Measurements from ENCODE around the gene TMEM204.

The TMEM204 gene

DNA sequence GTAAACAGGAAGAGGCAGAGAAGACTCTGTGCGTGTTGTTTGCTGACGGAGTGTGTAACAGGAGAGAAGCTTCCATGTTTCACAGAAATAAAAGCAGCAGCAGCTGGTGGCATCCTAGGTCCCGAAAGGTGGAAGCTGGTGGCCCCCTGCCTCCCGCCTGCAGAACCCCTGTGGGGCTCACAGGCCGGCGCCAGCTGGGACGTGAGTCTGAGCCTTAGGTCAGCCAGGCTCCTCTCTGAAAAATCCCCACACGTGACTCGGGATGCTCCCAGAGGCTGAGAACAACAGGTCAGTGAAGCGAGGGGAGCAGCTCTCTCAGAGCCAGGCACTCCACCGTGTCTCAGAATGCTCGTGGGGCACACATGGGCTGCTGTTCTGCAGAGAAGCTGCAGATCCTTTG is 27.4 kb downstream of the TMEM204 start:
- peaks cover 0 to 78% of the 10 kb centered on the region in 2 experiments; a peak in 2 of 3 replicates for H3K36me3 ChIP-seq (ENCODE audit: control insufficient read depth in 2 of 2, insufficient read depth in 1 of 2, low read length in 2 of 2)

DNA sequence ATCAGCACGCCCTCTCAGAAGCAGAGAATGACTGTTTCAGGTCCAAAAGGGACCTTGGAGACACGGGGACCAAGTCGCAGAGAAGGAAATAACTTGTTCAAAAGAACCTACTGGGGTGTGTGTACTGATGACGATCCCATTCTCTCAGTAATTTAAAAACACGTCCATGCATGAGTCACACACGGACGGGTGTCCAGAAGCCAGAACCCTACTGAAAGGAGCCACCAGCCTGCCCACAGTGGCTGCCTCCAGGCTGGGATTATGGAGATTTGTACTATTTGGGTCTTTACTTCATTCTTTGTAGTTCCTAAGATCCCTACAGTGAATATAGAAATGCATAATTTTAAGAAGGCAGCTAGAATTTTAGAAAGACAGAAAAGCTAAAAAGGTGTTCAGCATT is 27.8 kb downstream of the TMEM204 start:
- H3K9me3 ChIP-seq (ENCODE audit: control insufficient read depth, insufficient read depth, low read depth, low read length), result no peaks in the 10 kb centered on the region
- ChIA-PET CTCF (interaction anchor here (0.7 kb wide), 1 partner anchor 197 kb away, joined by 3 read pairs; no protein-coding TSS in a partner anchor), POLR2A (no interaction called here)
- no peak overlapping the region for H3K4me3 ChIP-seq (ENCODE audit: low read depth, low read length)
- H3K27ac ChIP-seq (ENCODE audit: extremely low read depth, low read depth, low read length), result no peak overlapping the region
- no peak for TF ChIP-seq HIC1 (tag by site-specific recombination; IDR thresholded peaks at IDR 0.05)
- TF ChIP-seq SCRT1 (tag by site-specific recombination; IDR thresholded peaks at IDR 0.05; ENCODE audit: borderline replicate concordance), result no peak
- TF ChIP-seq ZSCAN5A (tag by site-specific recombination; IDR thresholded peaks at IDR 0.05), result no peak
- no peak for TF ChIP-seq MZF1 (tag by site-specific recombination; IDR thresholded peaks at IDR 0.05; ENCODE audit: borderline replicate concordance)
- no peak for TF ChIP-seq GLIS2 (tag by site-specific recombination; IDR thresholded peaks at IDR 0.05)
- TF ChIP-seq ZSCAN16 (tag by site-specific recombination; IDR thresholded peaks at IDR 0.05), result no peak
- no peaks in the 10 kb centered on the region for H3K4me1 ChIP-seq (ENCODE audit: control insufficient read depth, insufficient read depth, low read length)
- H3K36me3 ChIP-seq (ENCODE audit: control insufficient read depth in 2 of 2, insufficient read depth in 1 of 2, low read length in 2 of 2), result peaks cover 0 to 81% of the 10 kb centered on the region in 2 experiments; a peak in 2 of 3 replicates

More for the DNA sequence above, 27.4 kb downstream of the TMEM204 start:
- Histone ChIP-seq H3K27ac (ENCODE audit: extremely low read depth, low read depth, low read length) (no peak overlapping the region), H3K4me1 (ENCODE audit: control insufficient read depth, insufficient read depth, low read length) (no peaks in the 10 kb centered on the region), H3K4me3 (ENCODE audit: low read depth, low read length) (no peak overlapping the region), H3K9me3 (ENCODE audit: control insufficient read depth, insufficient read depth, low read depth, low read length) (no peaks in the 10 kb centered on the region)
- CTCF ChIA-PET, result no interaction called here
- POLR2A ChIA-PET, result no interaction called here
- TF ChIP-seq GLI4 (tag by site-specific recombination; IDR thresholded peaks at IDR 0.05), result no peak
- TF ChIP-seq, protein P1, sequence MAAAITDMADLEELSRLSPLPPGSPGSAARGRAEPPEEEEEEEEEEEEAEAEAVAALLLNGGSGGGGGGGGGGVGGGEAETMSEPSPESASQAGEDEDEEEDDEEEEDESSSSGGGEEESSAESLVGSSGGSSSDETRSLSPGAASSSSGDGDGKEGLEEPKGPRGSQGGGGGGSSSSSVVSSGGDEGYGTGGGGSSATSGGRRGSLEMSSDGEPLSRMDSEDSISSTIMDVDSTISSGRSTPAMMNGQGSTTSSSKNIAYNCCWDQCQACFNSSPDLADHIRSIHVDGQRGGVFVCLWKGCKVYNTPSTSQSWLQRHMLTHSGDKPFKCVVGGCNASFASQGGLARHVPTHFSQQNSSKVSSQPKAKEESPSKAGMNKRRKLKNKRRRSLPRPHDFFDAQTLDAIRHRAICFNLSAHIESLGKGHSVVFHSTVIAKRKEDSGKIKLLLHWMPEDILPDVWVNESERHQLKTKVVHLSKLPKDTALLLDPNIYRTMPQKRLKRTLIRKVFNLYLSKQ (tag by site-specific recombination; IDR thresholded peaks at IDR 0.05; ENCODE audit: borderline replicate concordance), result no peak
- no peak for TF ChIP-seq ZFP3 (tag by site-specific recombination; IDR thresholded peaks at IDR 0.05; ENCODE audit: low read depth)

DNA sequence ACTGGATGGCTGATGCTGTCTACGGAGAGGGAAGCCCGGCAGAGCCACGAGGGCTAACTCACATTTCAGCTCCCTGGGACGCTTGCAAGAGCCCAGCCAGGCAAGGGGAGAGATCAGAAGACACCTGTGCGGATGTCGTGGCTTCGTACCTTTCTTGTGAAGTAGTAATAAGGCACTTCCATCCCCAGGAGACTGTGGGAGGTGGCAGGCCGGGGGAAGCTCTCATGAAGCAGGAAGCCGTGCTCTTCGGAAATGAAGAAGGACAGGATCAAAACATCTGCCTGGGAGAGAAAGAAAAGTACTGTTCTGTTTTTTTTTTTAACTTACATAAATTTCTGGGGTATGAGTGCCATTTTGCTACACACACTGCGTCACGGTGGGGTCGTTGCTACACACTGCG is 28.4 kb downstream of the TMEM204 start:
- CTCF ChIA-PET, result interaction anchor here (0.7 kb wide), 1 partner anchor 198 kb away, joined by 3 read pairs; no protein-coding TSS in a partner anchor
- POLR2A ChIA-PET, result no interaction called here
- H3K4me1 ChIP-seq (ENCODE audit: control insufficient read depth, insufficient read depth, low read length), result no peaks in the 10 kb centered on the region
- TF ChIP-seq ZNF366 (tag by site-specific recombination; conservative IDR thresholded peaks at IDR 0.05) (no peak), ZNF830 (tag by site-specific recombination; IDR thresholded peaks at IDR 0.05; ENCODE audit: low read depth) (no peak), YY2 (tag by site-specific recombination; IDR thresholded peaks at IDR 0.05) (no peak), ZNF776 (tag by site-specific recombination; IDR thresholded peaks at IDR 0.05; ENCODE audit: borderline replicate concordance) (no peak), ZNF621 (tag by site-specific recombination; IDR thresholded peaks at IDR 0.05) (no peak), ZNF423 (tag by site-specific recombination; IDR thresholded peaks at IDR 0.05) (no peak), ZNF404 (tag by site-specific recombination; IDR thresholded peaks at IDR 0.05) (no peak), MZF1 (tag by site-specific recombination; IDR thresholded peaks at IDR 0.05; ENCODE audit: borderline replicate concordance) (no peak), ZNF341 (tag by site-specific recombination; IDR thresholded peaks at IDR 0.05; ENCODE audit: low read depth) (no peak), ZNF768 (tag by site-specific recombination; IDR thresholded peaks at IDR 0.05) (no peak), ZNF561 (tag by site-specific recombination; IDR thresholded peaks at IDR 0.05; ENCODE audit: borderline replicate concordance) (no peak), OSR2 (tag by site-specific recombination; IDR thresholded peaks at IDR 0.05) (no peak), TCF7L2 (IDR thresholded peaks at IDR 0.05; ENCODE audit: borderline replicate concordance, low read depth, low read length) (no peak), IKZF3 (tag by site-specific recombination; IDR thresholded peaks at IDR 0.05) (no peak)
- TF ChIP-seq, protein P2, sequence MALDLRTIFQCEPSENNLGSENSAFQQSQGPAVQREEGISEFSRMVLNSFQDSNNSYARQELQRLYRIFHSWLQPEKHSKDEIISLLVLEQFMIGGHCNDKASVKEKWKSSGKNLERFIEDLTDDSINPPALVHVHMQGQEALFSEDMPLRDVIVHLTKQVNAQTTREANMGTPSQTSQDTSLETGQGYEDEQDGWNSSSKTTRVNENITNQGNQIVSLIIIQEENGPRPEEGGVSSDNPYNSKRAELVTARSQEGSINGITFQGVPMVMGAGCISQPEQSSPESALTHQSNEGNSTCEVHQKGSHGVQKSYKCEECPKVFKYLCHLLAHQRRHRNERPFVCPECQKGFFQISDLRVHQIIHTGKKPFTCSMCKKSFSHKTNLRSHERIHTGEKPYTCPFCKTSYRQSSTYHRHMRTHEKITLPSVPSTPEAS (tag by site-specific recombination; IDR thresholded peaks at IDR 0.05), result no peak
- TF ChIP-seq, protein P3, sequence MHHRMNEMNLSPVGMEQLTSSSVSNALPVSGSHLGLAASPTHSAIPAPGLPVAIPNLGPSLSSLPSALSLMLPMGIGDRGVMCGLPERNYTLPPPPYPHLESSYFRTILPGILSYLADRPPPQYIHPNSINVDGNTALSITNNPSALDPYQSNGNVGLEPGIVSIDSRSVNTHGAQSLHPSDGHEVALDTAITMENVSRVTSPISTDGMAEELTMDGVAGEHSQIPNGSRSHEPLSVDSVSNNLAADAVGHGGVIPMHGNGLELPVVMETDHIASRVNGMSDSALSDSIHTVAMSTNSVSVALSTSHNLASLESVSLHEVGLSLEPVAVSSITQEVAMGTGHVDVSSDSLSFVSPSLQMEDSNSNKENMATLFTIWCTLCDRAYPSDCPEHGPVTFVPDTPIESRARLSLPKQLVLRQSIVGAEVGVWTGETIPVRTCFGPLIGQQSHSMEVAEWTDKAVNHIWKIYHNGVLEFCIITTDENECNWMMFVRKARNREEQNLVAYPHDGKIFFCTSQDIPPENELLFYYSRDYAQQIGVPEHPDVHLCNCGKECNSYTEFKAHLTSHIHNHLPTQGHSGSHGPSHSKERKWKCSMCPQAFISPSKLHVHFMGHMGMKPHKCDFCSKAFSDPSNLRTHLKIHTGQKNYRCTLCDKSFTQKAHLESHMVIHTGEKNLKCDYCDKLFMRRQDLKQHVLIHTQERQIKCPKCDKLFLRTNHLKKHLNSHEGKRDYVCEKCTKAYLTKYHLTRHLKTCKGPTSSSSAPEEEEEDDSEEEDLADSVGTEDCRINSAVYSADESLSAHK (tag by site-specific recombination; IDR thresholded peaks at IDR 0.05), result no peak

More for the DNA sequence above, 28.4 kb downstream of the TMEM204 start:
- Histone ChIP-seq H3K27ac (ENCODE audit: extremely low read depth, low read depth, low read length) (no peak overlapping the region), H3K4me3 (ENCODE audit: low read depth, low read length) (no peak overlapping the region), H3K36me3 (ENCODE audit: control insufficient read depth in 2 of 2, insufficient read depth in 1 of 2, low read length in 2 of 2) (peaks cover 0 to 78% of the 10 kb centered on the region in 2 experiments; a peak in 2 of 3 replicates), H3K9me3 (ENCODE audit: control insufficient read depth, insufficient read depth, low read depth, low read length) (no peaks in the 10 kb centered on the region)
